ENCODE results near the gene RPS19BP1.
"Not testable (repeated sequence)": the region's sequence is repeated elsewhere in the genome, so short reads cannot be mapped to it uniquely, and the experiment has no call there.

RPS19BP1 gene

GRCh38 chr22:39510529-39511149, 21.9 kb downstream of the RPS19BP1 start:
- DNase-seq, result no peak

- no peak for DNase-seq
Observed at GRCh38 chr22:39508393-39508792, 24.2 kb downstream of the RPS19BP1 start.

- DNase-seq, result not testable (repeated sequence)
Observed at GRCh38 chr22:39507021-39507420, 25.5 kb downstream of the RPS19BP1 start.

GRCh38 chr22:39504071-39504470, 28.5 kb downstream of the RPS19BP1 start:
- DNase-seq, result no peak

- DNase-seq, result no peak
Observed at GRCh38 chr22:39503630-39504029, 28.9 kb downstream of the RPS19BP1 start.

GRCh38 chr22:39502789-39503409, 29.6 kb downstream of the RPS19BP1 start:
- DNase-seq, result no peak

GRCh38 chr22:39502109-39502788, 30.3 kb downstream of the RPS19BP1 start, which contains the start of gene MIEF1:
TSS of gene MIEF1 (plus strand) at chr22:39502290. CDS start at chr22:39511295, 9,005 bp downstream.
- DNase-seq, result peak; percentile 91

- no peak for DNase-seq
Observed at GRCh38 chr22:39501644-39502108, 30.9 kb downstream of the RPS19BP1 start.

- no peak for DNase-seq
Observed at GRCh38 chr22:39500101-39500500, 32.4 kb downstream of the RPS19BP1 start.

GRCh38 chr22:39498802-39499201, 33.7 kb downstream of the RPS19BP1 start:
- no peak for DNase-seq

GRCh38 chr22:39498368-39498767, 34.2 kb downstream of the RPS19BP1 start:
- no peak for DNase-seq

- DNase-seq, result no peak
Observed at GRCh38 chr22:39497429-39497828, 35.1 kb downstream of the RPS19BP1 start.

- DNase-seq, result peak; percentile 53 to 58
Observed at GRCh38 chr22:39496131-39496838, 36.3 kb downstream of the RPS19BP1 start.

GRCh38 chr22:39494471-39495120, 38.0 kb downstream of the RPS19BP1 start:
- DNase-seq, result no peak

GRCh38 chr22:39493759-39494158, 38.8 kb downstream of the RPS19BP1 start:
- DNase-seq, result no peak

- DNase-seq, result no peak
Observed at GRCh38 chr22:39492186-39492585, 40.4 kb downstream of the RPS19BP1 start.

- DNase-seq, result no peak
Observed at GRCh38 chr22:39491696-39492095, 40.9 kb downstream of the RPS19BP1 start.

- DNase-seq, result no peak
Observed at GRCh38 chr22:39490966-39491680, 41.4 kb downstream of the RPS19BP1 start.

GRCh38 chr22:39490135-39490798, 42.3 kb downstream of the RPS19BP1 start:
- DNase-seq, result peak; percentile 68 to 70

GRCh38 chr22:39489094-39490068, 43.2 kb downstream of the RPS19BP1 start:
- no peak for DNase-seq

Data from stimulated activated CD4-positive, alpha-beta T cell treated with anti-CD3 and anti-CD28 coated beads, Interleukin-2, amount 100 ng/mL, for 48 hours (primary cell).